ENCODE data around the gene AGBL4.

DNA sequence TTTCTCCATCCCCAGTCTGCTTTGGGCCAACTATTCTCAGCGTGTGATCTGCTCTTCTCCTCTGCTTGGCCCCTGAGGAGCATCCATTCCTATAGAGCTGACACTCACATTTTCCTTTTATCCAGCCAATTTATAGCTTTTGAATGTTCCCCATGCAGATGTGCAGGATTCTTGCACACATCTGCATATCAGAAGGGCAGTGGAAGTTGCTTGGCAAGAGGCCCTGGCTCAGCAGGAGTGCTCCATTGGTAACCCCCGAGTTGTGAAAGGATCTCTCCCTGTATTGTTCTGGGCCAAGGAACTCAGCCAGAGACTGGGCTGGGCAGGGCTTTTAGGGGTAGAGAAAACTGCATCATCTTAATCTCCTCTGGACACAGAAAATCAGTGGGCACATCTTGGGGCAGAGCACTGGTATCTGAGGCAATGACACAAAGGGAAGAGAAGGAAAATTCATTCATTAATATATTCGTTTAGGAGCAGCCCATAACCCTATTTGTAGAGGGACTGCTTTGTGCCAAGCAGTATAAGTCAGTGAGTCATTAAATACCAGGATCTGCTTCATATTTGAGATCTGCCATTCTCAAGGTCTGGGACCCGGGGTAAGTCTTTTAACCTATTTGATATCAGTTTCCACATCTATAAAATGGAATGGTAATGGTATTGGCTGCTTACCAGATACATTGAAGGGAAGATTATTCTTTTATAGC lies 1216.0 kb downstream of the AGBL4 start:
- TF ChIP-seq RARB (CRISPR knock-in tag; IDR thresholded peaks at IDR 0.05) = no peak
- no peak for TF ChIP-seq BACH2 (CRISPR knock-in tag; IDR thresholded peaks at IDR 0.05; ENCODE audit: borderline replicate concordance)
- TF ChIP-seq SNAI2 (CRISPR knock-in tag; IDR thresholded peaks at IDR 0.05) = no peak
- TF ChIP-seq TOX (CRISPR knock-in tag; IDR thresholded peaks at IDR 0.05; ENCODE audit: borderline replicate concordance) = no peak
- no peak for TF ChIP-seq ZFP3 (CRISPR knock-in tag; IDR thresholded peaks at IDR 0.05)
- TF ChIP-seq, protein P1, sequence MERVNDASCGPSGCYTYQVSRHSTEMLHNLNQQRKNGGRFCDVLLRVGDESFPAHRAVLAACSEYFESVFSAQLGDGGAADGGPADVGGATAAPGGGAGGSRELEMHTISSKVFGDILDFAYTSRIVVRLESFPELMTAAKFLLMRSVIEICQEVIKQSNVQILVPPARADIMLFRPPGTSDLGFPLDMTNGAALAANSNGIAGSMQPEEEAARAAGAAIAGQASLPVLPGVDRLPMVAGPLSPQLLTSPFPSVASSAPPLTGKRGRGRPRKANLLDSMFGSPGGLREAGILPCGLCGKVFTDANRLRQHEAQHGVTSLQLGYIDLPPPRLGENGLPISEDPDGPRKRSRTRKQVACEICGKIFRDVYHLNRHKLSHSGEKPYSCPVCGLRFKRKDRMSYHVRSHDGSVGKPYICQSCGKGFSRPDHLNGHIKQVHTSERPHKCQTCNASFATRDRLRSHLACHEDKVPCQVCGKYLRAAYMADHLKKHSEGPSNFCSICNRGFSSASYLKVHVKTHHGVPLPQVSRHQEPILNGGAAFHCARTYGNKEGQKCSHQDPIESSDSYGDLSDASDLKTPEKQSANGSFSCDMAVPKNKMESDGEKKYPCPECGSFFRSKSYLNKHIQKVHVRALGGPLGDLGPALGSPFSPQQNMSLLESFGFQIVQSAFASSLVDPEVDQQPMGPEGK (CRISPR knock-in tag; IDR thresholded peaks at IDR 0.05; ENCODE audit: borderline replicate concordance) = no peak
- TF ChIP-seq, protein P2, sequence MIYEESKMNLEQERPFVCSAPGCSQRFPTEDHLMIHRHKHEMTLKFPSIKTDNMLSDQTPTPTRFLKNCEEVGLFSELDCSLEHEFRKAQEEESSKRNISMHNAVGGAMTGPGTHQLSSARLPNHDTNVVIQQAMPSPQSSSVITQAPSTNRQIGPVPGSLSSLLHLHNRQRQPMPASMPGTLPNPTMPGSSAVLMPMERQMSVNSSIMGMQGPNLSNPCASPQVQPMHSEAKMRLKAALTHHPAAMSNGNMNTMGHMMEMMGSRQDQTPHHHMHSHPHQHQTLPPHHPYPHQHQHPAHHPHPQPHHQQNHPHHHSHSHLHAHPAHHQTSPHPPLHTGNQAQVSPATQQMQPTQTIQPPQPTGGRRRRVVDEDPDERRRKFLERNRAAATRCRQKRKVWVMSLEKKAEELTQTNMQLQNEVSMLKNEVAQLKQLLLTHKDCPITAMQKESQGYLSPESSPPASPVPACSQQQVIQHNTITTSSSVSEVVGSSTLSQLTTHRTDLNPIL (CRISPR knock-in tag; IDR thresholded peaks at IDR 0.05; ENCODE audit: low read depth) = no peak
- TF ChIP-seq CSDC2 (CRISPR knock-in tag; IDR thresholded peaks at IDR 0.05) = no peak
- TF ChIP-seq ZFP30 (CRISPR knock-in tag; IDR thresholded peaks at IDR 0.05) = no peak
- no peak for TF ChIP-seq ARNTL (CRISPR knock-in tag; IDR thresholded peaks at IDR 0.05; ENCODE audit: borderline replicate concordance, low read depth)
- TF ChIP-seq, protein P3, sequence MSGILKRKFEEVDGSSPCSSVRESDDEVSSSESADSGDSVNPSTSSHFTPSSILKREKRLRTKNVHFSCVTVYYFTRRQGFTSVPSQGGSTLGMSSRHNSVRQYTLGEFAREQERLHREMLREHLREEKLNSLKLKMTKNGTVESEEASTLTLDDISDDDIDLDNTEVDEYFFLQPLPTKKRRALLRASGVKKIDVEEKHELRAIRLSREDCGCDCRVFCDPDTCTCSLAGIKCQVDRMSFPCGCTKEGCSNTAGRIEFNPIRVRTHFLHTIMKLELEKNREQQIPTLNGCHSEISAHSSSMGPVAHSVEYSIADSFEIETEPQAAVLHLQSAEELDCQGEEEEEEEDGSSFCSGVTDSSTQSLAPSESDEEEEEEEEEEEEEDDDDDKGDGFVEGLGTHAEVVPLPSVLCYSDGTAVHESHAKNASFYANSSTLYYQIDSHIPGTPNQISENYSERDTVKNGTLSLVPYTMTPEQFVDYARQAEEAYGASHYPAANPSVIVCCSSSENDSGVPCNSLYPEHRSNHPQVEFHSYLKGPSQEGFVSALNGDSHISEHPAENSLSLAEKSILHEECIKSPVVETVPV (CRISPR knock-in tag; IDR thresholded peaks at IDR 0.05) = no peak
